SK-N-SH (cell line): ENCODE data around the gene LETM1. TPM values are rescaled to one million over a fixed set of nuclear protein-coding genes. Genes with fewer than 3 reads are reported as not detected.

Experiments used
- CTCF ChIA-PET: fragments of 300-600, 350-600 bp; formaldehyde crosslinking; extraction: SDS; loops from one replicate; lab custom pipeline; 2021; lab: Yijun Ruan, JAX
- POLR2A ChIA-PET: fragments of 350-600 bp; sonication (Branson Sonifier 250); formaldehyde crosslinking; extraction: SDS; loops from one replicate; lab custom pipeline; 2020; ENCODE audit warnings: antibody characterized with exemption, inconsistent platforms; lab: Yijun Ruan, JAX
- DNase-seq: peaks from one replicate; pipeline ENCODE4 v3.0.0; 2012
- H2AFZ ChIP-seq: fragments of 200-600 bp; sonication (generic); 2 replicates; pipeline ENCODE4 v1.8.1; 2016; ENCODE audit warnings: antibody characterized with exemption, mild to moderate bottlenecking, low read depth
- H3F3A ChIP-seq: fragments of 200-600 bp; sonication (generic); replicated peaks from 2 replicates; pipeline ENCODE3; 2016; ENCODE audit warnings: antibody characterized with exemption, mild to moderate bottlenecking; ENCODE audit not compliant: insufficient read depth
- H3K27ac ChIP-seq, 2 experiments: fragments of 200-500 bp in 1 of 2; fragments of 200-600 bp in 1 of 2; sonication (Bioruptor generic) in 1 of 2; sonication (generic), shearing (Covaris generic) in 1 of 2; 2 replicates each; pipeline versions ENCODE4 v1.5.1 to v1.6.1; 2014 to 2016; ENCODE audit warnings: low read depth in 2 of 2, inconsistent platforms in 1 of 2, low read length in 1 of 2, mild to moderate bottlenecking in 1 of 2, mixed read lengths in 1 of 2
- H3K27me3 ChIP-seq: fragments of 200-600 bp; sonication (generic), shearing (Covaris generic); 2 replicates; pipeline ENCODE4 v1.6.1; 2016; ENCODE audit warnings: mixed run types; ENCODE audit not compliant: insufficient read depth
- H3K36me3 ChIP-seq, 2 experiments: fragments of 200-500 bp in 1 of 2; fragments of 200-600 bp in 1 of 2; sonication (Bioruptor generic) in 1 of 2; sonication (generic) in 1 of 2; replicated peaks in 1 of 2; 2 replicates each; pipeline versions ENCODE3 to v1.5.1; 2014 to 2016; ENCODE audit warnings: low read length in 1 of 2, mild to moderate bottlenecking in 1 of 2; ENCODE audit not compliant: insufficient read depth in 2 of 2, control insufficient read depth in 1 of 2
- H3K4me1 ChIP-seq, 2 experiments: fragments of 200-500 bp in 1 of 2; fragments of 200-600 bp in 1 of 2; sonication (Bioruptor generic) in 1 of 2; sonication (generic), shearing (Covaris generic) in 1 of 2; 2 replicates each; pipeline versions ENCODE4 v1.5.1 to v1.6.1; 2014 to 2016; ENCODE audit warnings: low read depth in 1 of 2, low read length in 1 of 2, mixed run types in 1 of 2; ENCODE audit not compliant: insufficient read depth in 2 of 2, control insufficient read depth in 1 of 2
- H3K4me2 ChIP-seq: fragments of 200-600 bp; sonication (generic), shearing (Covaris generic); 2 replicates; pipeline ENCODE4 v1.6.1; 2017; ENCODE audit warnings: mixed run types
- H3K4me3 ChIP-seq, 2 experiments: fragments of 200-500 bp in 1 of 2; fragments of 200-600 bp in 1 of 2; sonication (Bioruptor generic) in 1 of 2; sonication (generic), shearing (Covaris generic) in 1 of 2; 2 replicates each; pipeline versions ENCODE4 v1.5.1 to v1.8.1; 2014 to 2016; ENCODE audit warnings: low read depth in 2 of 2, inconsistent platforms in 1 of 2, low read length in 1 of 2, mild to moderate bottlenecking in 1 of 2, mixed read lengths in 1 of 2, moderate library complexity in 1 of 2
- H3K79me2 ChIP-seq: fragments of 200-600 bp; sonication (generic); 2 replicates; pipeline ENCODE4 v1.8.1; 2017; ENCODE audit warnings: mild to moderate bottlenecking; ENCODE audit not compliant: insufficient read depth
- H3K9ac ChIP-seq: fragments of 200-600 bp; sonication (generic); 2 replicates; pipeline ENCODE4 v1.6.1; 2017; ENCODE audit warnings: mixed run types
- H3K9me2 ChIP-seq: fragments of 200-600 bp; sonication (generic); 2 replicates; pipeline ENCODE4 v1.6.1; 2017; ENCODE audit warnings: mixed run types
- H3K9me3 ChIP-seq: fragments of 200-600 bp; sonication (generic); 2 replicates; pipeline ENCODE4 v1.6.1; 2017; ENCODE audit warnings: mixed run types, mild to moderate bottlenecking, moderate library complexity
- H4K20me1 ChIP-seq: fragments of 200-600 bp; sonication (generic); 2 replicates; pipeline ENCODE4 v1.6.1; 2017; ENCODE audit warnings: mild to moderate bottlenecking, mixed run types; ENCODE audit not compliant: insufficient read depth
- CHD2 ChIP-seq: fragments of 150-350 bp; IDR thresholded peaks from 2 replicates; pipeline ENCODE4 v1.6.1; 2018; ENCODE audit warnings: low read length; ENCODE audit not compliant: partially characterized antibody
- FOXM1 ChIP-seq: IDR thresholded peaks from 2 replicates; pipeline ENCODE4 v1.4.0; 2012; ENCODE audit warnings: low read depth, mild to moderate bottlenecking
- IRF3 ChIP-seq: fragments of 150-350 bp; IDR thresholded peaks from 2 replicates; pipeline ENCODE4 v1.6.1; 2016; ENCODE audit warnings: mild to moderate bottlenecking, low read depth, low read length
- JUND ChIP-seq: IDR thresholded peaks from 2 replicates; pipeline ENCODE4 v1.4.0; 2012
- MEF2A ChIP-seq: IDR thresholded peaks from 2 replicates; pipeline ENCODE4 v1.4.0; 2012; ENCODE audit warnings: low read depth, borderline replicate concordance
- NFIC ChIP-seq: IDR thresholded peaks from 2 replicates; pipeline ENCODE4 v1.4.0; 2012; ENCODE audit warnings: borderline replicate concordance
- POLR2AphosphoS5 ChIP-seq: IDR thresholded peaks from 2 replicates; pipeline ENCODE4 v1.6.1; 2012; ENCODE audit warnings: low read depth, low read length
- REST ChIP-seq: IDR thresholded peaks from 2 replicates; pipeline ENCODE4 v1.6.1; 2012; ENCODE audit warnings: mild to moderate bottlenecking, low read depth, low read length, moderate library complexity
- RFX5 ChIP-seq: IDR thresholded peaks from 2 replicates; pipeline ENCODE4 v1.6.1; 2012; ENCODE audit warnings: mild to moderate bottlenecking, improper control_type of control experiment, low read length
- TCF12 ChIP-seq: IDR thresholded peaks from 2 replicates; pipeline ENCODE4 v1.4.0; 2012
- YY1 ChIP-seq: IDR thresholded peaks from 2 replicates; pipeline ENCODE4 v1.4.0; 2012; ENCODE audit warnings: low read depth, mild to moderate bottlenecking
- ZBTB33 ChIP-seq: IDR thresholded peaks from 2 replicates; pipeline ENCODE4 v1.4.0; 2012; ENCODE audit warnings: low read depth, borderline replicate concordance
- WGBS: methylation state at CpG from one replicate; pipeline ENCODE4 v1.1.6; 2017; ENCODE audit warnings: low lambda C conversion rate; 5-methylcytosine and 5-hydroxymethylcytosine counted together
- polyA plus RNA-seq, 3 experiments: library from polyadenylated mRNA; depleted of rRNA; stranded (reverse); fragments of >200 nt; gene quantifications; 2 replicates each; pipeline ENCODE4 v1.2.3, GENCODE V29; 2012
- TF ChIP-seq, protein P1 (sequence below): IDR thresholded peaks from 2 replicates; pipeline ENCODE4 v1.4.0; 2012; ENCODE audit warnings: low read depth
- TF ChIP-seq, protein P2 (sequence below): IDR thresholded peaks from 2 replicates; pipeline ENCODE4; 2012
- TF ChIP-seq, protein P3 (sequence below): fragments of 200-600 bp; sonication (generic); IDR thresholded peaks from 2 replicates; pipeline ENCODE4 v1.6.1; 2017; ENCODE audit warnings: antibody characterized with exemption, mild to moderate bottlenecking, moderate library complexity

LETM1 gene
- polyA plus RNA-seq, 1 of the 3 experiments (the other 2 are of a cell fraction): 25.8 TPM

DNA sequence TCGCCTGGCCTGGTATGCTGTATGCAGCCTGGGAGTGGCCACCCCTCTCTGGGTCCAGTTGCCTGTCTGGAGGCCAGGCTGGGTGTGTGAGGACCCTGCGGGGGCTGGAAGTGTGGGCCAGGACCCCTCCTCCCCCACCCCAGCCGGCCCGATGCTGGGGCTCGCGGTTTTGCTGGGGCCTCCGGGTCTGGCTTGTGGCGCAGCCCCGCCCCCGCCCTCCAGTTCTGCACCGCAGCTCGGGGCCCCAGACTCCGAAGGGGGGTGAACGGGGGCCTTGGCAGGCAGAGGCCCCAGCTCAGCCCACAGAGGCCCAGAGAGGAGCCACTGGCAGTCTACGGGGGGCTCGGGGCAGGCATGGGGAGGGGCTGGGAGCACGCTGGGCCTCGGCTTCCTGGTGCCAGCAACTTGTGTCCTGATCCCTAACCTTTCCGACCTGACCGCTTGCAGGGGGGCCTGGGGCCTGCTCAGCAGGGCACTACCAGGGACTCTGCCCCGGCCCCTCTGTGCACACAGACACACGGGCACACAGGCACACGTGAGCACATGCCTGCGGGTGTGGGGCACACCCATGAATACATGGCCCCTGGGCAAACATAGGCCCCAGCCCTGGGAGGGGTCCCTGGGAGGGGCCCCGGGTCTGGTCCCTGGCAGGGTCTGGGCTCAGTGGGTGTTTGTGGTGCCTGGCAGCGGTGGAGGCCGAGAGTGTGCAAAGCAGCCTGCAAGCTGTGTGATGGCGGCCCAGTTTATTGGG is 84.2 kb downstream of the LETM1 start:
- Histone ChIP-seq H3K9me2 (no peaks in the 10 kb centered on the region), H3K27me3 (no peaks in the 10 kb centered on the region), H3F3A (no peaks in the 10 kb centered on the region), H3K4me1 (peaks cover 0 to 30% of the 10 kb centered on the region in 2 experiments; a peak in 1 of 4 replicates), H3K27ac (no peak overlapping the region), H3K79me2 (no peaks in the 10 kb centered on the region), H3K4me3 (no peak overlapping the region), H2AFZ (no peak overlapping the region), H3K9ac (no peak overlapping the region), H3K36me3 (no peaks in the 10 kb centered on the region), H4K20me1 (no peaks in the 10 kb centered on the region), H3K9me3 (no peaks in the 10 kb centered on the region), H3K4me2 (no peak overlapping the region)
- ChIA-PET CTCF (no interaction called here), POLR2A (no interaction called here)
- no peak for DNase-seq
- WGBS: 81% methylated on average over 5 of the region's 28 CpGs
- no peak for TF ChIP-seq NFIC
- TF ChIP-seq REST: no peak
- TF ChIP-seq MEF2A: no peak
- TF ChIP-seq FOXM1: no peak
- no peak for TF ChIP-seq JUND
- TF ChIP-seq YY1: no peak
- TF ChIP-seq RFX5: no peak
- TF ChIP-seq, protein P1, sequence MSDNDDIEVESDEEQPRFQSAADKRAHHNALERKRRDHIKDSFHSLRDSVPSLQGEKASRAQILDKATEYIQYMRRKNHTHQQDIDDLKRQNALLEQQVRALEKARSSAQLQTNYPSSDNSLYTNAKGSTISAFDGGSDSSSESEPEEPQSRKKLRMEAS: no peak
- no peak for TF ChIP-seq ZBTB33
- TF ChIP-seq IRF3: no peak
- TF ChIP-seq POLR2AphosphoS5: no peak
- no peak for TF ChIP-seq TCF12
- TF ChIP-seq, protein P2, sequence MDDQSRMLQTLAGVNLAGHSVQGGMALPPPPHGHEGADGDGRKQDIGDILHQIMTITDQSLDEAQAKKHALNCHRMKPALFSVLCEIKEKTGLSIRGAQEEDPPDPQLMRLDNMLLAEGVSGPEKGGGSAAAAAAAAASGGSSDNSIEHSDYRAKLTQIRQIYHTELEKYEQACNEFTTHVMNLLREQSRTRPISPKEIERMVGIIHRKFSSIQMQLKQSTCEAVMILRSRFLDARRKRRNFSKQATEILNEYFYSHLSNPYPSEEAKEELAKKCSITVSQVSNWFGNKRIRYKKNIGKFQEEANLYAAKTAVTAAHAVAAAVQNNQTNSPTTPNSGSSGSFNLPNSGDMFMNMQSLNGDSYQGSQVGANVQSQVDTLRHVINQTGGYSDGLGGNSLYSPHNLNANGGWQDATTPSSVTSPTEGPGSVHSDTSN: no peak
- no peak for TF ChIP-seq CHD2
- TF ChIP-seq, protein P3, sequence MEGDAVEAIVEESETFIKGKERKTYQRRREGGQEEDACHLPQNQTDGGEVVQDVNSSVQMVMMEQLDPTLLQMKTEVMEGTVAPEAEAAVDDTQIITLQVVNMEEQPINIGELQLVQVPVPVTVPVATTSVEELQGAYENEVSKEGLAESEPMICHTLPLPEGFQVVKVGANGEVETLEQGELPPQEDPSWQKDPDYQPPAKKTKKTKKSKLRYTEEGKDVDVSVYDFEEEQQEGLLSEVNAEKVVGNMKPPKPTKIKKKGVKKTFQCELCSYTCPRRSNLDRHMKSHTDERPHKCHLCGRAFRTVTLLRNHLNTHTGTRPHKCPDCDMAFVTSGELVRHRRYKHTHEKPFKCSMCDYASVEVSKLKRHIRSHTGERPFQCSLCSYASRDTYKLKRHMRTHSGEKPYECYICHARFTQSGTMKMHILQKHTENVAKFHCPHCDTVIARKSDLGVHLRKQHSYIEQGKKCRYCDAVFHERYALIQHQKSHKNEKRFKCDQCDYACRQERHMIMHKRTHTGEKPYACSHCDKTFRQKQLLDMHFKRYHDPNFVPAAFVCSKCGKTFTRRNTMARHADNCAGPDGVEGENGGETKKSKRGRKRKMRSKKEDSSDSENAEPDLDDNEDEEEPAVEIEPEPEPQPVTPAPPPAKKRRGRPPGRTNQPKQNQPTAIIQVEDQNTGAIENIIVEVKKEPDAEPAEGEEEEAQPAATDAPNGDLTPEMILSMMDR: no peak
